ENCODE data around the gene RAB1A. TPM values are rescaled to one million over a fixed set of nuclear protein-coding genes. Genes with fewer than 3 reads are reported as not detected.
A peak's percentile ranks its signal among the peaks of the same experiment; 100 is the strongest.

Gene RAB1A
- total RNA-seq, 1 donor from 2014 or later = 58.5 TPM

- Histone ChIP-seq H3K27ac (ENCODE audit: low read depth, low read length) (no peak overlapping the region), H3K36me3 (ENCODE audit: control insufficient read depth in 3 of 3, insufficient read depth in 3 of 3, low read length in 3 of 3) (peaks cover 41 to 62% (median 56%) of the 10 kb centered on the region in 3 donors), H3K9me3 (ENCODE audit: control insufficient read depth in 3 of 3, low read length in 3 of 3) (no peaks in the 10 kb centered on the region), H3K27me3 (ENCODE audit: control insufficient read depth in 3 of 3, insufficient read depth in 3 of 3, low read length in 3 of 3) (no peaks in the 10 kb centered on the region), H3K4me3 (ENCODE audit: low read length in 3 of 3) (peak overlapping the region in 1 of 3 donors; percentile 22), H3K9ac (ENCODE audit: low read depth in 1 of 3, low read length in 3 of 3) (peak overlapping the region in 2 of 3 donors; percentile 14 to 62), H3K4me1 (ENCODE audit: control insufficient read depth in 3 of 3, insufficient read depth in 3 of 3, low read length in 3 of 3) (peaks cover 36 to 51% (median 45%) of the 10 kb centered on the region in 3 donors)
These were observed 54.1 kb downstream of the RAB1A start for GRCh38 chr2:65075605-65076344.

- Histone ChIP-seq H3K27me3 (ENCODE audit: control insufficient read depth in 3 of 3, insufficient read depth in 3 of 3, low read length in 3 of 3) (no peaks in the 10 kb centered on the region), H3K4me3 (ENCODE audit: low read length in 3 of 3) (no peak overlapping the region), H3K4me1 (ENCODE audit: control insufficient read depth in 3 of 3, insufficient read depth in 3 of 3, low read length in 3 of 3) (peaks cover 41 to 57% (median 51%) of the 10 kb centered on the region in 3 donors), H3K36me3 (ENCODE audit: control insufficient read depth in 3 of 3, insufficient read depth in 3 of 3, low read length in 3 of 3) (peaks cover 46 to 66% (median 57%) of the 10 kb centered on the region in 3 donors), H3K9me3 (ENCODE audit: control insufficient read depth in 3 of 3, low read length in 3 of 3) (no peaks in the 10 kb centered on the region), H3K27ac (ENCODE audit: low read depth, low read length) (no peak overlapping the region), H3K9ac (ENCODE audit: low read depth in 1 of 3, low read length in 3 of 3) (no peak overlapping the region)
These were observed 54.7 kb downstream of the RAB1A start for GRCh38 chr2:65075176-65075575.

- no peaks in the 10 kb centered on the region for H3K9me3 ChIP-seq (ENCODE audit: control insufficient read depth in 3 of 3, low read length in 3 of 3)
- H3K9ac ChIP-seq (ENCODE audit: low read depth in 1 of 3, low read length in 3 of 3) = no peak overlapping the region
- no peak overlapping the region for H3K4me3 ChIP-seq (ENCODE audit: low read length in 3 of 3)
- no peak overlapping the region for H3K27ac ChIP-seq (ENCODE audit: low read depth, low read length)
- no peaks in the 10 kb centered on the region for H3K27me3 ChIP-seq (ENCODE audit: control insufficient read depth in 3 of 3, insufficient read depth in 3 of 3, low read length in 3 of 3)
- peaks cover 47 to 65% (median 54%) of the 10 kb centered on the region in 3 donors for H3K36me3 ChIP-seq (ENCODE audit: control insufficient read depth in 3 of 3, insufficient read depth in 3 of 3, low read length in 3 of 3)
- peaks cover 52 to 68% (median 62%) of the 10 kb centered on the region in 3 donors for H3K4me1 ChIP-seq (ENCODE audit: control insufficient read depth in 3 of 3, insufficient read depth in 3 of 3, low read length in 3 of 3)
These were observed 55.9 kb downstream of the RAB1A start for GRCh38 chr2:65073879-65074565.

- Histone ChIP-seq H3K4me1 (ENCODE audit: control insufficient read depth in 3 of 3, insufficient read depth in 3 of 3, low read length in 3 of 3) (peaks cover 67 to 84% (median 77%) of the 10 kb centered on the region in 3 donors), H3K9ac (ENCODE audit: low read depth in 1 of 3, low read length in 3 of 3) (no peak overlapping the region), H3K27ac (ENCODE audit: low read depth, low read length) (no peak overlapping the region), H3K36me3 (ENCODE audit: control insufficient read depth in 3 of 3, insufficient read depth in 3 of 3, low read length in 3 of 3) (peaks cover 35 to 50% (median 39%) of the 10 kb centered on the region in 3 donors), H3K27me3 (ENCODE audit: control insufficient read depth in 3 of 3, insufficient read depth in 3 of 3, low read length in 3 of 3) (no peaks in the 10 kb centered on the region), H3K4me3 (ENCODE audit: low read length in 3 of 3) (no peak overlapping the region), H3K9me3 (ENCODE audit: control insufficient read depth in 3 of 3, low read length in 3 of 3) (no peaks in the 10 kb centered on the region)
These were observed 57.5 kb downstream of the RAB1A start for GRCh38 chr2:65072181-65072970.

- no peak overlapping the region for H3K4me3 ChIP-seq (ENCODE audit: low read length in 3 of 3)
- H3K27ac ChIP-seq (ENCODE audit: low read depth, low read length) = peak overlapping the region; percentile 75
These were observed 58.3 kb downstream of the RAB1A start for GRCh38 chr2:65071499-65072180.

GRCh38 chr2:65070856-65071255, 59.0 kb downstream of the RAB1A start:
- H3K9ac ChIP-seq (ENCODE audit: low read depth in 1 of 3, low read length in 3 of 3) = peak overlapping the region in 1 of 3 donors; percentile 64
- H3K36me3 ChIP-seq (ENCODE audit: control insufficient read depth in 3 of 3, insufficient read depth in 3 of 3, low read length in 3 of 3) = peaks cover 29 to 42% (median 30%) of the 10 kb centered on the region in 3 donors
- H3K4me1 ChIP-seq (ENCODE audit: control insufficient read depth in 3 of 3, insufficient read depth in 3 of 3, low read length in 3 of 3) = peaks cover 68 to 83% (median 79%) of the 10 kb centered on the region in 3 donors
- no peaks in the 10 kb centered on the region for H3K9me3 ChIP-seq (ENCODE audit: control insufficient read depth in 3 of 3, low read length in 3 of 3)
- peak overlapping the region; percentile 75 for H3K27ac ChIP-seq (ENCODE audit: low read depth, low read length)
- H3K27me3 ChIP-seq (ENCODE audit: control insufficient read depth in 3 of 3, insufficient read depth in 3 of 3, low read length in 3 of 3) = no peaks in the 10 kb centered on the region
- H3K4me3 ChIP-seq (ENCODE audit: low read length in 3 of 3) = no peak overlapping the region

More at GRCh38 chr2:65071499-65072180, 58.3 kb downstream of the RAB1A start:
- peaks cover 34 to 49% (median 35%) of the 10 kb centered on the region in 3 donors for H3K36me3 ChIP-seq (ENCODE audit: control insufficient read depth in 3 of 3, insufficient read depth in 3 of 3, low read length in 3 of 3)
- H3K4me1 ChIP-seq (ENCODE audit: control insufficient read depth in 3 of 3, insufficient read depth in 3 of 3, low read length in 3 of 3) = peaks cover 70 to 87% (median 83%) of the 10 kb centered on the region in 3 donors
- H3K27me3 ChIP-seq (ENCODE audit: control insufficient read depth in 3 of 3, insufficient read depth in 3 of 3, low read length in 3 of 3) = no peaks in the 10 kb centered on the region
- H3K9ac ChIP-seq (ENCODE audit: low read depth in 1 of 3, low read length in 3 of 3) = no peak overlapping the region
- H3K9me3 ChIP-seq (ENCODE audit: control insufficient read depth in 3 of 3, low read length in 3 of 3) = no peaks in the 10 kb centered on the region

GRCh38 chr2:65070172-65070830, 59.6 kb downstream of the RAB1A start:
- Histone ChIP-seq H3K4me1 (ENCODE audit: control insufficient read depth in 3 of 3, insufficient read depth in 3 of 3, low read length in 3 of 3) (peaks cover 68 to 83% (median 78%) of the 10 kb centered on the region in 3 donors), H3K4me3 (ENCODE audit: low read length in 3 of 3) (no peak overlapping the region), H3K27me3 (ENCODE audit: control insufficient read depth in 3 of 3, insufficient read depth in 3 of 3, low read length in 3 of 3) (no peaks in the 10 kb centered on the region), H3K36me3 (ENCODE audit: control insufficient read depth in 3 of 3, insufficient read depth in 3 of 3, low read length in 3 of 3) (peaks cover 29 to 42% (median 30%) of the 10 kb centered on the region in 3 donors), H3K27ac (ENCODE audit: low read depth, low read length) (peak overlapping the region; percentile 75), H3K9me3 (ENCODE audit: control insufficient read depth in 3 of 3, low read length in 3 of 3) (no peaks in the 10 kb centered on the region), H3K9ac (ENCODE audit: low read depth in 1 of 3, low read length in 3 of 3) (peak overlapping the region in 2 of 3 donors; percentile 46 to 64)

- Histone ChIP-seq H3K4me1 (ENCODE audit: control insufficient read depth in 3 of 3, insufficient read depth in 3 of 3, low read length in 3 of 3) (peaks cover 68 to 86% (median 82%) of the 10 kb centered on the region in 3 donors), H3K9ac (ENCODE audit: low read depth in 1 of 3, low read length in 3 of 3) (peak overlapping the region in 2 of 3 donors; percentile 46 to 64), H3K27ac (ENCODE audit: low read depth, low read length) (peak overlapping the region; percentile 75), H3K4me3 (ENCODE audit: low read length in 3 of 3) (no peak overlapping the region), H3K36me3 (ENCODE audit: control insufficient read depth in 3 of 3, insufficient read depth in 3 of 3, low read length in 3 of 3) (peaks cover 29 to 39% (median 30%) of the 10 kb centered on the region in 3 donors), H3K9me3 (ENCODE audit: control insufficient read depth in 3 of 3, low read length in 3 of 3) (no peaks in the 10 kb centered on the region), H3K27me3 (ENCODE audit: control insufficient read depth in 3 of 3, insufficient read depth in 3 of 3, low read length in 3 of 3) (no peaks in the 10 kb centered on the region)
These were observed 60.5 kb downstream of the RAB1A start for GRCh38 chr2:65069439-65069824.
